ENCODE results near the gene TCP10L. TPM values are rescaled to one million over a fixed set of nuclear protein-coding genes. Genes with fewer than 3 reads are reported as not detected.

The TCP10L gene
- total and polyA plus RNA-seq, 2 of the 8 experiments (the other 6 are each of a cell fraction or from before 2014, with no cell fraction given), result 0.45 to 0.99 TPM

- H2BK15ac ChIP-seq (ENCODE audit: low read length), result no peak overlapping the region; the same call in 1 of the 2 replicates
- peak overlapping the region; percentile 78 for H3K27ac ChIP-seq (ENCODE audit: low read depth, low read length)
- H4K8ac ChIP-seq (ENCODE audit: extremely low read depth, insufficient read depth, low read length), result no peak overlapping the region
- FAIRE-seq (peak; percentile 70), DNase-seq (ENCODE audit: low read depth in 1 of 2, low spot score in 2 of 2) (peak; percentile 73 to 78)
- peaks cover 27 to 46% (median 32%) of the 10 kb centered on the region in 4 experiments for H3K4me1 ChIP-seq (replicated peaks in 1 of 4; ENCODE audit: control insufficient read depth in 3 of 4, insufficient read depth in 4 of 4, low read length in 3 of 4)
- H3K4me3 ChIP-seq (ENCODE audit: extremely low read depth in 1 of 4, insufficient read depth in 2 of 4, low read depth in 3 of 4, low read length in 4 of 4), result peak overlapping the region in 2 of 4 experiments; percentile 10 to 42; a peak in 2 of 8 replicates
- 7% methylated on average over 8 of the region's 8 CpGs; no CpG with 5 or more reads in 1 of the 2 experiments for WGBS, 2 experiments (ENCODE audit: extremely low coverage in 1 of 2, insufficient coverage in 1 of 2, insufficient read length in 1 of 2, insufficient replicate concordance in 2 of 2, low coverage in 1 of 2, low lambda C conversion rate in 2 of 2, missing lambda C conversion rate in 1 of 2)
- H2AFZ ChIP-seq (ENCODE audit: low read length), result no peak overlapping the region
- H3K4ac ChIP-seq (replicated peaks; ENCODE audit: insufficient read length, low read depth, low read length), result no peak overlapping the region
- H3K9ac ChIP-seq (replicated peaks in 1 of 4; ENCODE audit: extremely low read depth in 1 of 4, low read depth in 3 of 4, low read length in 3 of 4), result peak overlapping the region in 3 of 4 experiments; percentile 6 to 53 (median 28); a peak in 4 of 7 replicates
- peak overlapping the region; percentile 63 for H4K91ac ChIP-seq (replicated peaks; ENCODE audit: insufficient read length, low read length)
- no peak overlapping the region for H3K56ac ChIP-seq (replicated peaks; ENCODE audit: insufficient read length, low read depth, low read length)
- H2BK5ac ChIP-seq (ENCODE audit: low read depth, low read length), result peak overlapping the region; percentile 76
- H2BK20ac ChIP-seq (ENCODE audit: low read length), result no peak overlapping the region; the same call in 1 of the 2 replicates
- peak overlapping the region; percentile 53 to 73 for H3K4me2 ChIP-seq (ENCODE audit: insufficient read depth in 1 of 2, low read depth in 2 of 2, low read length in 2 of 2)
- H2BK12ac ChIP-seq (ENCODE audit: low read depth, low read length), result peak overlapping the region; percentile 51
- ChIA-PET CTCF (ENCODE audit: partially characterized antibody) (interaction anchor here (0.8 to 5.2 kb wide), 7 partner anchors 24 to 240 kb away, joined by 3 to 23 read pairs (median 3); no protein-coding TSS in a partner anchor), POLR2A (ENCODE audit: partially characterized antibody) (interaction anchor here (0.7 to 1.6 kb wide), 5 partner anchors 8 to 298 kb away, joined by 3 to 5 read pairs (median 3); partner anchors contain the start of gene CFAP298)
- no peaks in the 10 kb centered on the region for H3K27me3 ChIP-seq (replicated peaks in 1 of 4; ENCODE audit: control insufficient read depth in 3 of 4, extremely low read depth in 1 of 4, insufficient read depth in 3 of 4, low read length in 3 of 4)
- H3K23ac ChIP-seq (ENCODE audit: insufficient read length), result no peak overlapping the region
- peak overlapping the region; percentile 27 for H4K5ac ChIP-seq (ENCODE audit: insufficient read length, low read depth, low read length)
- H3K14ac ChIP-seq (ENCODE audit: insufficient read length), result no peak overlapping the region
- H3K36me3 ChIP-seq (ENCODE audit: control insufficient read depth in 2 of 4, insufficient read depth in 4 of 4, low read length in 3 of 4), result peaks cover 7 to 76% (median 24%) of the 10 kb centered on the region in 4 experiments
- H4K20me1 ChIP-seq (replicated peaks in 1 of 2; ENCODE audit: control insufficient read depth in 1 of 2, insufficient read depth in 2 of 2, low read length in 2 of 2), result peaks cover 0 to 5% of the 10 kb centered on the region in 2 experiments
- peak overlapping the region; percentile 45 for H2BK120ac ChIP-seq (replicated peaks; ENCODE audit: low read depth, low read length)
- 0 out of 2 replicates have a peak, but pooled peaks cover 3% of the 10 kb centered on the region for H3K23me2 ChIP-seq (ENCODE audit: low read depth, low read length)
- H3K79me1 ChIP-seq (ENCODE audit: low read depth, low read length), result no peaks in the 10 kb centered on the region; the same call in 1 of the 2 replicates
- H3K9me3 ChIP-seq (ENCODE audit: insufficient read depth in 2 of 2, low read depth in 1 of 2, low read length in 1 of 2), result no peaks in the 10 kb centered on the region
- H2AK5ac ChIP-seq (ENCODE audit: low read depth, low read length), result 0 out of 2 replicates have a peak overlapping the region, but pooled peaks have one; percentile 89
- peak overlapping the region; percentile 91; the same call in 1 of the 2 replicates for H3K18ac ChIP-seq (ENCODE audit: extremely low read depth, low read length)
- peaks cover 0 to 7% of the 10 kb centered on the region in 2 experiments; a peak in 2 of 4 replicates for H3K79me2 ChIP-seq (ENCODE audit: control insufficient read depth in 1 of 2, insufficient read depth in 2 of 2, low read length in 2 of 2)
- TF ChIP-seq HDAC2 (IDR thresholded peaks at IDR 0.05; ENCODE audit: borderline replicate concordance in 1 of 2, low read depth in 2 of 2, low read length in 2 of 2) (peak in 1 of 2 experiments; percentile 80; a peak in 3 of 4 replicates), SIN3A (conservative IDR thresholded peaks at IDR 0.05 in 1 of 2, IDR thresholded peaks at IDR 0.05 in 1 of 2; ENCODE audit: low read depth in 1 of 2, low read length in 2 of 2) (peak; percentile 72 to 77; a peak in 1 of 4 replicates), EGR1 (IDR thresholded peaks at IDR 0.05; ENCODE audit: borderline replicate concordance, low read depth, low read length) (0 out of 2 replicates have a peak, but pooled peaks have one; percentile 20), ASH2L (IDR thresholded peaks at IDR 0.05; ENCODE audit: low read length) (peak; percentile 18), TEAD4 (IDR thresholded peaks at IDR 0.05; ENCODE audit: low read depth, low read length) (peak; percentile 45; the same call in 1 of the 2 replicates), TCF12 (IDR thresholded peaks at IDR 0.05; ENCODE audit: low read depth, low read length) (peak; percentile 96), E2F6 (IDR thresholded peaks at IDR 0.05) (peak; percentile 67), POLR2A (IDR thresholded peaks at IDR 0.05; ENCODE audit: control extremely low read depth in 1 of 2, low read depth in 2 of 2, low read length in 2 of 2) (peak in 1 of 2 experiments; percentile 49; a peak in 1 of 3 replicates), YY1 (IDR thresholded peaks at IDR 0.05; ENCODE audit: low read depth, low read length) (peak; percentile 80)
Observed at GRCh38 chr21:32604464-32604863, 19.1 kb upstream of the TCP10L start.

Data from H1 (cell line).